Stimulated activated CD4-positive, alpha-beta T cell treated with anti-CD3 and anti-CD28 coated beads, Interleukin-4, amount 100 ng/mL, for 4 hours (primary cell): ENCODE results near the gene GRID2.
"Not testable (repeated sequence)": the region's sequence is repeated elsewhere in the genome, so short reads cannot be mapped to it uniquely, and the experiment has no call there.

Experiments
- DNase-seq, 2 experiments: peaks; one replicate each; pipeline ENCODE4 v3.0.0-alpha.2; 2020

The GRID2 gene

GRCh38 chr4:92444143-92444843 is 140.5 kb downstream of the GRID2 start:
- DNase-seq: not testable (repeated sequence)

DNA sequence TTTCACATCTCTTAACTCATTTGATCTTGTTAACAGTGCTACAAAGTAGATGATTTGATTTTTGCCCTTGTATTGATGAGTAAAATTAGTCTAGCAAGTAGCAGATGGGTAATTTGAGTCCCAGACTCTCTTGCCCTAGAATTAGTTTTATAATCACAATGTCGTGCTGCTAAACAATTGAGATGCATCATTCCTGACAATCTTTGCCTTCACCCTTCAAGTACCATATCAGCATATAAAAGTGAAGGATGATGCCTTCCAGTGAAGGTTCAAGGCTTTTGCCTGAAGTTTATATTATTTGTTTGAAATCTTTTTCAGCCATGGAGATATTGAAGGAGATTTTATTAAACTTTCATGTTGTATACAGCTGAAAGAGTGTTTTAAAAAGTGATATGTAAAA is 141.4 kb downstream of the GRID2 start:
- DNase-seq: no peak

DNA sequence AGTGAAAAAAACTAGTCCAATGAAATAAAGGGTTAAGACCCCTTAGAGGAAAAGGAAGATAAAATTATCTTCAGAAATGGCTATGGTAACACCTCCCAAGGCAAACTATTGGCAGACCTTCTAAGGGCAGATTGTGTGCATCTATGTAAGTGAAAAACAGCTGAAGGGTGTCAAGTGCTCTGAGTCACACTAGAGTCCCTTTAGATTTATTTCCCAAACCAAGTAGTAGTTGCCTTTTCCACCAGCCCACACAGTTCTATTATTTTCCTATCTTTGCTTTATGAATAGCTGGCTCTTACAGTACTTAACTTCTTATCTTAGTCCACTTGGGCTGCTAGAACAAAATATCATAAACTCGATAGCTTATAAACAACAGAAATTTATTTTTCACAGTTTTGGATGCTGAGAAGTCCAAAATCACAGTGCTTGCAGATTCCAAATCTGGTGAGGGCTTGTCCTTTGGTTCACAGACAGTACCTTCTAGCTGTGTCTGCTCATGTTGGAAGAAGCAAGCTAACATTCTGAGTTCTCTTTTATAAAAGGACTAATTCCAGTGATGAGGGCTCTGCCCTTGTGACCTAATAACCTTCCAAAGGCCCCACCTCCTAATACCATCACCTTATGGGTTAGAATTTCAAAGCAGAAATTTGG is 143.6 kb downstream of the GRID2 start:
- DNase-seq: no peak

DNA sequence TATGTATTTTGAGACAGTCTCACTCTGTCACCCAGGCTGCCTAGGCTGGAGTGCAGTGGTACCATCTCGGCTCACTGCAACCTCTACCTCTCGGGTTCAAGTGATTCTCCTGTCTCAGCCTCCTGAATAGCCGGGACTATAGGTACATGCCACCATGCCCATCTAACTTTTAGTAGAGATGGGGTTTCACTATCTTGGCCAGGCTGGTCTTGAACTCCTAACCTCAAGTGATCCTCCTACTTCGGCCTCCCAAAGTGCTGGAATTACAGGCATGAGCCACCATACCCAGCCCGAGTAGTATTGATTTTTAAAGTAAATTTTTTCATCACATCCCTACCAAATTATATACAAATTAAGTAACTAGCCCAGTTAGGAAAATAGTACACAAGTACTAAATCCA is 144.4 kb downstream of the GRID2 start:
- DNase-seq: not testable (repeated sequence)

DNA sequence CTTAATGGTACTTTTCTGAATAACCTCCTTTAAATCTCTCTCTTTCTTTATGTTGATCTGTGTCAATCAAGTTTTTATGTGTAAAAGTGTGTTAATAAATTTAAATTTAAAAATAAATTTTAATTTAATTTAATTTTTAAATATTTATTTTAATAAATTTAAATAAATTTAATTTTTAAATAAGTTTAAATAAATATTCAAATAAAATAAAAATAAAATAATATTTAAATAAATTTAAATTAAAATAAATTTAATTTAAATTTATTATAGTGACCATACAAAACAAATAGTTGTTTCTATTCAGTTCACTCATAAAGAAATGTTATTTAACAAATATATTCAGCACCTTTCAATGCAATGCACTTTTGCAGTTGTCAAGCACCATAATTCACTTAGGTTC is 146.9 kb downstream of the GRID2 start:
- DNase-seq: no peak

DNA sequence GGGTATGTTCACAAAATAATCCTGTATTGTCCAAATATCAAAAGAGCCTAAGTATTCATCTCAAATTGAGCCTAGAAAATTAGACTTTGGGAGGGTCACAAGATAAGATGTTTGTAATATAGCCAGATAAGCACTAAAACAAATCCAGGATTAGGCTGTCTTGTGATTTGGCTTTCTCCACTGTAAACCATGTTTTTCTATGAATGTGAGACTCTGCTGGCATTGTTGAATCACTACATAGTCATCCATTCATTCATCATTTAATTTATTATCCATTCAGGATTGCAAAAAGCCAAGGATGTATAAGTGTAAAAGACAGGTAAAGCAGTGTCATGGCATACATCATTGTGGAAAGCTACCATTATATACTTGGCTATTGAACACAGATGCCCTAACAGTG is 148.0 kb downstream of the GRID2 start:
- no peak for DNase-seq

DNA sequence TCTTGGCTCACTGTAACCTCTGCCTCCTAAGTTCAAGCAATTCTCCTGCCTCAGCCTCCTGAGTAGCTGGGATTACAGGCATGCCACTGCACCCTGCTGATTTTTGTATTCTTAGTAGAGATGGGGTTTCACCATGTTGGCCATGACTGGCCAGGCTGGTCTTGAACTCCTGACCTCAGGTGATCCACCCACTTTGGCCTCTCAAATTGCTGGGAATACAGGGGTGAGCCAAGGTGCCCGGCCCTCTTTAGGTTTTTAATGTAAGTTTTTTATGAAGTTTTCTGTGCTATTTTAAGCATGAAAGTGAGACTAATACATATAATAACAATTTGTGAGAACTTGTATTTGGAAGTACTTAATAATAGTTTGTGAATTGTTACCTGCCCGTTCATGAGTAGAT is 148.6 kb downstream of the GRID2 start:
- not testable (repeated sequence) for DNase-seq

GRCh38 chr4:92455329-92455839 is 151.6 kb downstream of the GRID2 start:
- DNase-seq: no peak

DNA sequence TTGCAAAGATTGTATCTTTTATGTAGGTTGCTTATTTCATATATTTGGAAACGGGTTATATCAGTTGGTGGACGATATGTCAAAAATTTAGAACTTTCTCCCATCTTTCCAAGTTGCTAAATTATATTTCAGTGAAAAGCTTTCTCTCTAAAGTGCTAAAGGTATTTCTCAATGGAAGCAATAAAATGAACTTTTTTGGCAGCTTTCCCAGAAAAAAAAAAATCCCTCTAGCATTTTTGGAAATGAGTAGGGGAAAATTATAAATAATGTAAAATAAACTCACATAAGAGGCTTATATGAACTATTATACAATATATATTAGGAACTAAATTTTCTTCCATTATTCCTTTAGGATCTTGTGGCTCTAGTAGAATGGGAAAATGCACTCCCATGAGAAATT is 152.2 kb downstream of the GRID2 start:
- DNase-seq: no peak

DNA sequence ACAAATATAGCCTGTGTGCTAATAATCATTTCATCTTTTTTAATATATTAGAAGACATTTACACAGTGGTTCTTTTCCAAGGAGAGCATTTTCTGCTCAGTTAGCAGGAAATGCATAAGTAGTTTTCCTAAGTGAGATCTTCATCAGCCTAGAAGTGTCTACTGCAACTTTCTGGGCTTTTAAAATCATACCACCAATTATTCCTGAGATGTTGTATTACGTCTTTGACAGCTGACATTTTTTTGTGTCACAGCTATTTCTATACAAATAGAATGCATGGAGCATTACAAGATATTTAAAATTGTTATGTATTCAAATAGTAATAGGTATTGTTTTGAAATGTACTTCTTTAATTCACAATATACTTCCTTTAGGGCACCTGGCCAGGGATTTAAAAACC is 158.0 kb downstream of the GRID2 start:
- DNase-seq: no peak

GRCh38 chr4:92477298-92477697 is 173.5 kb downstream of the GRID2 start:
- DNase-seq: no peak

GRCh38 chr4:92483341-92483740 is 179.6 kb downstream of the GRID2 start:
- no peak for DNase-seq

- no peak for DNase-seq
Measured at GRCh38 chr4:92488496-92488895, 184.7 kb downstream of the GRID2 start.

DNA sequence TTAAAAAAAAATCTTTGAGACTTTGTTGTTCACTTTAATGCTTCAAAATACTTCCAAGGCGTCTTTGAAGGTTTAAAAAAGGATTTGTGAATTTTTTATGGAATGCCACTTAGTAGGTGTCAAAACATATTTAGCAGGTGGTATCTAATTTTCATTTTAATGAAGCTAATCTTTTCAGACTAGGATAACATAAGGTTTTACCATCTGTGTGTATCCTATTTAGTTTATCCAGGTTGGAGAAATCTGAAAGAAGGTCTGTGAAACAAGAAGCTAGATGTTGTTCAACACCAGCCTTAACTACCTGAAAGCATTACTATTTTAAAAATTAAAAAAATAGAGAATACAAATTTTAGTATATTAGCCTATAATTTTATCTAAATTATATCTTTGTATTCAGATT is 193.4 kb downstream of the GRID2 start:
- no peak for DNase-seq

DNA sequence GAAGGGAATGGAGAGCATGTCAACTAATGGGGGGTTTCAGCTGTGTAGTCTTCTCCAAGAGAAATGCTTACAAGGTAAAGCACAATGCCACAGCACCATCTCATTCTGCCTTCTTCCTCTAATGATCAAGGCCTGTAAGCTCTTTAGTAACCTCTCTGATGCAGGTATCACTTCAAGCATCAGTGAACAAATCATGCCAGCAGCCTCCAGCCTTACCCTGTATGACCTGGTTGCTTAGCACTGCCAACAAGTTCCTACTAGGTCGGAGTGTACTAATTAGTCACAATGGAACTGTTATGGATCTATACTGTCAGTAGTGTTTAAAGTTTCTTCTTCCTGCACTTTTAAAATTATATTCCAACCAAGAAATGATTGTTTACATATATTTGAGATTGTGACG is 197.7 kb downstream of the GRID2 start:
- DNase-seq: no peak

DNA sequence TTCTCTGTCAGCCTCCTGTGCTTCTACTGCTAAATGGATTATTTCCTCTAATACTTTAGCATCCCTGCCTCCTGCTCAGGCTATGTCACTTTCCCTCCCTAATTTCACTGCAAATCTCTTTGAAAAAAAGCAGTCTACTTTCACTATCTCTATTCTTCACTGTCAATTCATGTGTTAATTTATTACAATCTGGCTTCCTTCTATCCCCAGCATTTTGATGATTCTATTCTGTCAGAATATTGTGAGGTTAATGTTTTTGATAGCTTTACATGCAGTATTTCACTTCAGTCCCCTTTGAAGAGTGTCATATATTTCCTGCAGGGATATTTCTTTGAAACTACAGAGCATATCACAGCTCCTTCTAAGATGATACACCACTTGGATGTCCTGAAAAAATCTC is 203.2 kb downstream of the GRID2 start:
- DNase-seq: no peak

DNA sequence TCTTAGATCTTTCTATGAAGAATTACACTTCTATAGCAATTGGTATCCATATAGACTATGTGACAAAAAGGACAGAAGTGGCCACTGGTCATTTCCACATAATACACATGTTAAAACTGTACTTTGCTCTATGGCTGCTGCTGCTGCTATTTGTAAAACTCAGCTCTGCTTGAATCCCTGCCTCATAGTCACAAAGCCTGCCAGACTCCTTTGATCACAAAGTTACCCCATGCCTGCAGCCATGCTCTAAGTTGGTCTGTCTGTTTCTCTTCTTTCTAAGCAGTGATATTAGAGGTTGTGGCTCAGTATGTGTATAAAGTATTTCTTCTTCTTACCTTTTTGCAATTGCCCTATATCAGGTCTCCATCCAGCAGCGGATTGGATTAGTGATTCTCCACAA is 210.9 kb downstream of the GRID2 start:
- DNase-seq: no peak

DNA sequence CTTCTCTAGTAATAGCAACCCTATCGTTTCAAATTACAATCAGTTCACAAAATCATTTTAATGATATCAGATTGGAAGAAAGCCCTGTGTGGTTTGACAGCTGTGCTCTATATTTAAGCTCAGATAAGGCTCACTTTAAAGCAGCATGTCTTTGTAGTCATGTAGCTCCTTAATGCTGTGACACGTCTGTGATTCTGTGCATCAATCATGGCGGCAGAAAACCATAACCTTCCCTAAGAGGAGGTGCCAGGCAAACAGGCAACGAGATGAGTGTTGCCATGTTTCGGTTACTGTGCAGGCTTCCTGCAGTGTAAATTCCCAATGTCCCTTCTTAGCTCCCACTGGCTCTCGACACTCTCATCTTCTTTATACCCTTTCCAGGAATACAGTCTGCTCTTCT is 212.7 kb downstream of the GRID2 start:
- no peak for DNase-seq

DNA sequence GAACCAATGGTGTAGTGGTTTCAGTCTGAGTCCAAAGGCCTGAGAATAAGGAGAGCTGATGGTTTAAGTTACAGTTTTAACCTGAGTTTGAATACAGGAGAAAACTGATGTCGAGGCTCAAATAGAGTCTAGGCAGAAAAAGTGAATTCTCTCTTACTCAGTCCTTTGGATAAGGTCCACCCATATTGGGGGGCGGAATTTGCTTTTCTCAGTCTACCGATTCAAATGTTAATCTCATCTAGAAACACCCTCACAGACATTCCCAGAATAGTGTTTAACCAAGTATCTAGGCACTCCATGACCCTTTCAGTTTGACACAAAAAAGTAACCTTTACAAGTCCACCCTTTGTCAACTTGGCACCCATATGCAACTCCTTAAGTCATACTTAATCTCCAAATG is 216.0 kb downstream of the GRID2 start:
- no peak for DNase-seq

- DNase-seq: no peak
Measured at GRCh38 chr4:92520563-92520962, 216.8 kb downstream of the GRID2 start.

DNA sequence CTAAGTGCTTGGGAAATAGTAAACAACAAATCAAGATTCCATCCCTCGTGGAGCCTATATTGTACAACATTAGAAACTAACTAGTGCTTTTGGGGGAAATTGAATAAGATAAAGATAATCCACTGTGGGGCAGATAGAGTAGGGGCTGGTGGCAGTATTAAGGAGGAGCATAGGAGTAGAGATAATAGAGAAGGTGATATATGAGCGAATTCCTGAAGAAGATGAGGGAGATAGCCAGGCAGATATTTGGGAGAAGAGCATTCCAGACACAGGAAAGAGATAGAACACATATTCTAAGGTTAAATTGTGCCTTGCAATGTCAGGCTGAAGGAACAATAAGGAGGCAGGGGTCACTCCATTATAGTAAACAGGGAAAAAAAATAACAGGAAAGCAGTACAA is 218.2 kb downstream of the GRID2 start:
- DNase-seq: no peak

GRCh38 chr4:92522356-92522755 is 218.6 kb downstream of the GRID2 start:
- no peak for DNase-seq

- DNase-seq: no peak
Measured at GRCh38 chr4:92524131-92524530, 220.4 kb downstream of the GRID2 start.

GRCh38 chr4:92528541-92528940 is 224.8 kb downstream of the GRID2 start:
- DNase-seq: no peak

DNA sequence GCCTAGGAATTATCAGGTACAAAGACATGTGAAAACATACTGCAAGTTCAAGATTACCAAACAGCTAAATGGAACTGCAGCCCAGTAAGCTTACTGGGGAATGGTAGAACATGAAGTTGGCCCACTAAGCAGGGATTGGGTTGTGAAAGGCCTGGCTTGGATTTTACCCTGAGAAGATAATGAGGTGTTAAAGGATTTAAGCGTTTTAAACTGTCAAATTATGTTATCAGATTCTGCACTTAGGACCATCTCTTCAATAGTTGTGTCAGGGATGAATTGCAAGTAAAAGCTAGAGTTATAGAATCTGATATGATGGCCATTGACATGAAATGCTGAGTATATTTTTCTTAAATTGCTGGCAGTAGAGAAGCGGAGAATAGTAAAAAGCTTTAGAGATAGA is 225.7 kb downstream of the GRID2 start:
- DNase-seq: no peak
